Measurements from ENCODE around the gene CGN. TPM values are rescaled to one million over a fixed set of nuclear protein-coding genes. Genes with fewer than 3 reads are reported as not detected.

Gene CGN
- total and polyA plus RNA-seq, 5 experiments from 2014 or later: 0.08 to 2.7 (median 1.3) TPM

Small RNAs within 50 kb of the gene (microRNA-seq; reads per million reads assigned to microRNA genes)
- gene MIR554 (ENCODE audit: borderline microRNAs expressed): not detected

Other genes starting within 250 kb of the CGN start
- gene ZNF687, start 229.1 kb upstream of the CGN start, total RNA-seq: 10 to 100 TPM; 34.6 to 37.2 TPM
- gene ZNF687, start 229.1 kb upstream of the CGN start, polyA plus RNA-seq: 1 to 10 TPM in 1 of 3 donors, under 1 TPM in 2; 0.56 to 1.1 (median 0.96) TPM
- 10 to 100 TPM; 91.8 to 96.6 TPM for gene PI4KB, start 184.0 kb upstream of the CGN start, total RNA-seq
- 10 to 100 TPM; 42.4 to 63.3 (median 52.3) TPM for gene PI4KB, start 184.0 kb upstream of the CGN start, polyA plus RNA-seq
- gene RFX5, start 164.1 kb upstream of the CGN start, total RNA-seq: 10 to 100 TPM; 64.5 to 68.3 TPM
- 10 to 100 TPM; 22.8 to 38.8 (median 23.9) TPM for gene RFX5, start 164.1 kb upstream of the CGN start, polyA plus RNA-seq
- not detected for gene SELENBP1, start 138.7 kb upstream of the CGN start, total RNA-seq
- not detected for gene SELENBP1, start 138.7 kb upstream of the CGN start, polyA plus RNA-seq
- 100 to 1,000 TPM; 224 to 230 TPM for gene PSMB4, start 111.8 kb upstream of the CGN start, total RNA-seq
- gene PSMB4, start 111.8 kb upstream of the CGN start, polyA plus RNA-seq: 10 to 100 TPM; 47.4 to 57.5 (median 57.3) TPM
- 100 to 1,000 TPM; 101 to 112 TPM for gene POGZ, start 51.9 kb upstream of the CGN start, total RNA-seq
- 1 to 10 TPM; 5.9 to 9.5 (median 9.0) TPM for gene POGZ, start 51.9 kb upstream of the CGN start, polyA plus RNA-seq
- gene TUFT1, start 28.9 kb downstream of the CGN start, total RNA-seq: 1 to 10 TPM; 2.9 to 3.2 TPM
- gene TUFT1, start 28.9 kb downstream of the CGN start, polyA plus RNA-seq: 1 to 10 TPM in 2 of 3 donors, under 1 TPM in 1; 0.80 to 1.9 (median 1.7) TPM
- 10 to 100 TPM; 32.8 to 33.3 TPM for gene SNX27, start 100.7 kb downstream of the CGN start, total RNA-seq
- 10 to 100 TPM in 1 of 3 donors, 1 to 10 TPM in 2; 8.3 to 12.2 (median 9.1) TPM for gene SNX27, start 100.7 kb downstream of the CGN start, polyA plus RNA-seq
- gene CELF3, start 205.4 kb downstream of the CGN start, total RNA-seq: not detected
- gene CELF3, start 205.4 kb downstream of the CGN start, polyA plus RNA-seq: not detected
- gene RIIAD1, start 210.1 kb downstream of the CGN start, total RNA-seq: not detected
- not detected for gene RIIAD1, start 210.1 kb downstream of the CGN start, polyA plus RNA-seq

Measured in naive thymus-derived CD8-positive, alpha-beta T cell (primary cell).